K562 (cell line): ENCODE data around the gene ELOF1. TPM values are rescaled to one million over a fixed set of nuclear protein-coding genes. Genes with fewer than 3 reads are reported as not detected.
A peak's percentile ranks its signal among the peaks of the same experiment; 100 is the strongest.

Source experiments
- TAF9B ChIP-seq: fragments of 450-650 bp; IDR thresholded peaks from 2 replicates; pipeline ENCODE4 v1.6.1; 2018; ENCODE audit warnings: mild to moderate bottlenecking; ENCODE audit not compliant: partially characterized antibody
- TRIM28 ChIP-seq: fragments of 450-650 bp; IDR thresholded peaks from 2 replicates; pipeline ENCODE4 v1.6.1; 2017
- ZBTB40 ChIP-seq, 2 experiments: fragments of 450-650 bp in 1 of 2; sonication (generic) in 1 of 2; formaldehyde crosslinking in 1 of 2; IDR thresholded peaks; 2 replicates each; pipeline versions ENCODE4 v1.7.1 to v1.9.0; 2016 to 2022; ENCODE audit warnings: inconsistent platforms in 1 of 2, mild to moderate bottlenecking in 1 of 2, missing genetic modification reagents in 1 of 2
- ZNF280A ChIP-seq: fragments of 450-650 bp; IDR thresholded peaks from 2 replicates; pipeline ENCODE4 v1.6.1; 2018; ENCODE audit warnings: mild to moderate bottlenecking, low read depth; ENCODE audit not compliant: partially characterized antibody
- ZNF668 ChIP-seq: fragments of 250-450 bp; sonication (Bioruptor Pico); IDR thresholded peaks from 2 replicates; pipeline ENCODE4 v1.8.0; 2022; ENCODE audit warnings: mild to moderate bottlenecking, inconsistent platforms
- polyA plus RNA-seq, 8 experiments: library from polyadenylated mRNA; depleted of rRNA in 4 of 8; stranded (reverse) in 5 of 8; unstranded in 3 of 8; fragments of >200 nt; fragmentation: Nextera tagmentation in 2 of 8; fragmentation: Illumina TruSeq in 1 of 8; extraction: Ambion mirVana in 2 of 8; extraction: Trizol in 1 of 8; gene quantifications; 2 replicates each; pipeline versions ENCODE4 v1.2.1 to v1.2.3, GENCODE V29; 2011 to 2014; ENCODE audit warnings: inconsistent platforms in 1 of 8, missing spikeins in 1 of 8
- total RNA-seq, 7 experiments: library from RNA; depleted of rRNA in 6 of 7; stranded (reverse); fragments of >200 nt in 6 of 7; fragmentation: Illumina TruSeq in 2 of 7; extraction: Trizol in 2 of 7; gene quantifications; 2 replicates each; pipeline versions ENCODE4 v1.2.1 to v1.2.3, GENCODE V29; 2011 to 2021; ENCODE audit warnings: low replicate concordance in 1 of 7
- TF ChIP-seq, protein P1 (sequence below): sonication (generic); formaldehyde crosslinking; IDR thresholded peaks from 2 replicates; pipeline ENCODE4 v1.8.1; 2023; ENCODE audit warnings: missing genetic modification reagents, mild to moderate bottlenecking, borderline replicate concordance
- TF ChIP-seq, protein P2 (sequence below): conservative IDR thresholded peaks from 2 replicates; pipeline ENCODE4 v1.6.1; 2011; ENCODE audit warnings: low read depth, mild to moderate bottlenecking, low read length; ENCODE audit not compliant: control insufficient read depth

Gene ELOF1
- total and polyA plus RNA-seq, 9 of the 15 experiments (the other 6 are each of a cell fraction or from before 2014, with no cell fraction given), result 16.7 to 147 (median 74.2) TPM

- peak; percentile 93 for TF ChIP-seq ZBTB40 (IDR thresholded peaks at IDR 0.05)
- no peak for TF ChIP-seq ZBTB40 (CRISPR knock-in tag; IDR thresholded peaks at IDR 0.05)
- TF ChIP-seq TRIM28, result no peak
- no peak for TF ChIP-seq ZNF668 (CRISPR knock-in tag)
- TF ChIP-seq TAF9B, result no peak
- TF ChIP-seq, protein P1, sequence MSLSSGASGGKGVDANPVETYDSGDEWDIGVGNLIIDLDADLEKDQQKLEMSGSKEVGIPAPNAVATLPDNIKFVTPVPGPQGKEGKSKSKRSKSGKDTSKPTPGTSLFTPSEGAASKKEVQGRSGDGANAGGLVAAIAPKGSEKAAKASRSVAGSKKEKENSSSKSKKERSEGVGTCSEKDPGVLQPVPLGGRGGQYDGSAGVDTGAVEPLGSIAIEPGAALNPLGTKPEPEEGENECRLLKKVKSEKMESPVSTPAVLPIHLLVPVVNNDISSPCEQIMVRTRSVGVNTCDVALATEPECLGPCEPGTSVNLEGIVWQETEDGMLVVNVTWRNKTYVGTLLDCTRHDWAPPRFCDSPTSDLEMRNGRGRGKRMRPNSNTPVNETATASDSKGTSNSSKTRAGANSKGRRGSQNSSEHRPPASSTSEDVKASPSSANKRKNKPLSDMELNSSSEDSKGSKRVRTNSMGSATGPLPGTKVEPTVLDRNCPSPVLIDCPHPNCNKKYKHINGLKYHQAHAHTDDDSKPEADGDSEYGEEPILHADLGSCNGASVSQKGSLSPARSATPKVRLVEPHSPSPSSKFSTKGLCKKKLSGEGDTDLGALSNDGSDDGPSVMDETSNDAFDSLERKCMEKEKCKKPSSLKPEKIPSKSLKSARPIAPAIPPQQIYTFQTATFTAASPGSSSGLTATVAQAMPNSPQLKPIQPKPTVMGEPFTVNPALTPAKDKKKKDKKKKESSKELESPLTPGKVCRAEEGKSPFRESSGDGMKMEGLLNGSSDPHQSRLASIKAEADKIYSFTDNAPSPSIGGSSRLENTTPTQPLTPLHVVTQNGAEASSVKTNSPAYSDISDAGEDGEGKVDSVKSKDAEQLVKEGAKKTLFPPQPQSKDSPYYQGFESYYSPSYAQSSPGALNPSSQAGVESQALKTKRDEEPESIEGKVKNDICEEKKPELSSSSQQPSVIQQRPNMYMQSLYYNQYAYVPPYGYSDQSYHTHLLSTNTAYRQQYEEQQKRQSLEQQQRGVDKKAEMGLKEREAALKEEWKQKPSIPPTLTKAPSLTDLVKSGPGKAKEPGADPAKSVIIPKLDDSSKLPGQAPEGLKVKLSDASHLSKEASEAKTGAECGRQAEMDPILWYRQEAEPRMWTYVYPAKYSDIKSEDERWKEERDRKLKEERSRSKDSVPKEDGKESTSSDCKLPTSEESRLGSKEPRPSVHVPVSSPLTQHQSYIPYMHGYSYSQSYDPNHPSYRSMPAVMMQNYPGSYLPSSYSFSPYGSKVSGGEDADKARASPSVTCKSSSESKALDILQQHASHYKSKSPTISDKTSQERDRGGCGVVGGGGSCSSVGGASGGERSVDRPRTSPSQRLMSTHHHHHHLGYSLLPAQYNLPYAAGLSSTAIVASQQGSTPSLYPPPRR (CRISPR knock-in tag), result 0 out of 2 replicates have a peak, but pooled peaks have one; percentile 21
- TF ChIP-seq ZNF280A, result no peak
- TF ChIP-seq, protein P2, sequence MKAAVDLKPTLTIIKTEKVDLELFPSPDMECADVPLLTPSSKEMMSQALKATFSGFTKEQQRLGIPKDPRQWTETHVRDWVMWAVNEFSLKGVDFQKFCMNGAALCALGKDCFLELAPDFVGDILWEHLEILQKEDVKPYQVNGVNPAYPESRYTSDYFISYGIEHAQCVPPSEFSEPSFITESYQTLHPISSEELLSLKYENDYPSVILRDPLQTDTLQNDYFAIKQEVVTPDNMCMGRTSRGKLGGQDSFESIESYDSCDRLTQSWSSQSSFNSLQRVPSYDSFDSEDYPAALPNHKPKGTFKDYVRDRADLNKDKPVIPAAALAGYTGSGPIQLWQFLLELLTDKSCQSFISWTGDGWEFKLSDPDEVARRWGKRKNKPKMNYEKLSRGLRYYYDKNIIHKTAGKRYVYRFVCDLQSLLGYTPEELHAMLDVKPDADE, result no peak
These were observed 53.4 kb downstream of the ELOF1 start, which contains the start of gene ZNF653 (continued) for GRCh38 chr19:11505504-11506100.
